Limb (tissue), 2 donors: ENCODE data around the gene B4GALT2.

Source experiments
- DNase-seq, 2 donors: peaks; one replicate each; pipeline ENCODE4 v3.0.0-alpha.2; 2016; ENCODE audit errors: extremely low spot score in 2 of 2

Gene B4GALT2

DNA sequence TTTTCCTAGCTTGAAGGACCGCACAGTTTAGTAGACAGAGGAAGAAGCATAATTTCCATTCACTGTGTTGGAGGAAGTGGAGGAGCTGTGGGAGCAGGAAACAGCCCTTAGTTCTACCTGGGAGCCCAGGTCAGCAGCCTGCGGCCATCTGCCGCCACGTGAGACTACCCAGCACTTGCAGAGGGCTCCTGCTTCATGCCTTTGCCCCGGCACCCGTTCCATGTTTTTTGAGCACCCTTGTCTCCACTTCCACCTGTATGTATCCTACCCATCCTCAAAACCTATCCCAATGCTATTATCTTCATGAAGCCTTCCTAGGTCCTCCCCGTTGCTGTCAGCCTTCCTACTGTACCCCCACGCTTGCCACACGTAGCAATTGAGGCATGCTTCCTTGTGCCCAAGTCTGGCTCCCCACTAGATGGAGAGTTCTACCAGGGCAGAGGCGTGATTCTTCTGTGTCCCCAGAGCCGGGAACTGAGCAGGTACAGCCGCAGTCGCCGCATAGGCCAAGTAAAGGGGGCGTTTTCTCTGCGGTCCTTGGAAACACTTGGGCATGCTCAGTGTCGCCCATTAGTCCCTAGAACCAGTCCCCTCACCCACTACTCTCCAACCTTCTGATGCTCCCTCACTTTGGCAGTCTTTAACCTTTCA lies 50.4 kb downstream of the B4GALT2 start:
- peak in 1 of 2 donors; percentile 46 for DNase-seq

DNA sequence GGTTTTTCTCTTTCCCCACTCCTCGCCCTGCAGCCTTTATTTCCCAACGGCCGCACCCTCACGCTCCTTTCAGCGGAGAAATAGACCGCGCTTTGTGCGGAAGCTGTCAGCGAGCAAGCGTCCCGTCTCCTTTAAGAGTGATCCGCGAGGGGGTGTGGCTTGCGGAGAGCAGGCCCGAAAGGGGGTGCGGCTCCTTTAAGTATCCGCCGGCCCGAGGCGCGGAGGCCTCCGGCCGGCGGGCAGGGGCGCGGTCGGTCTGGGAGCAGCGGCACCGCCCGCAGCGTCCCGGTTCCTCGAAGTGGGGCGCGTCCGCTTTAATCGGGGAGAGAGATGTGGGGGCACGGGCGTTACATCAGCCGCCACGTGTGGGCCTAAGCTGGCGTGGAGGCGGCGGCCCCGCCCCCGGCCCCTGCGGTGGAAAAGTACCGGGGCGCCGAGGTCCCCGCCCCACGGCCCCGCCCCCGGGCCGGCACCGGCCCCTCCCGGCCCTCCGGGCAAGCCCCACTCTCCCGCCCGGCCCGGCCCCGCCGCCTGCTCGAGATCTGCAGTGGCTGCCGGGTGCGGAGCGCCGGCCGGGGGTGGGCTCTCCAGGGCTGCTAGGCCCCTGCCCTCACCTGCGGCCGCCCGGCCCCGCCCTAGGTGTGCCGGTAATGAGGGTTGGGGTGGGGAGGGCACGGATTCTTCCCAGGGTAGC lies 51.0 kb downstream of the B4GALT2 start:
- DNase-seq, result peak; percentile 89 to 90

DNA sequence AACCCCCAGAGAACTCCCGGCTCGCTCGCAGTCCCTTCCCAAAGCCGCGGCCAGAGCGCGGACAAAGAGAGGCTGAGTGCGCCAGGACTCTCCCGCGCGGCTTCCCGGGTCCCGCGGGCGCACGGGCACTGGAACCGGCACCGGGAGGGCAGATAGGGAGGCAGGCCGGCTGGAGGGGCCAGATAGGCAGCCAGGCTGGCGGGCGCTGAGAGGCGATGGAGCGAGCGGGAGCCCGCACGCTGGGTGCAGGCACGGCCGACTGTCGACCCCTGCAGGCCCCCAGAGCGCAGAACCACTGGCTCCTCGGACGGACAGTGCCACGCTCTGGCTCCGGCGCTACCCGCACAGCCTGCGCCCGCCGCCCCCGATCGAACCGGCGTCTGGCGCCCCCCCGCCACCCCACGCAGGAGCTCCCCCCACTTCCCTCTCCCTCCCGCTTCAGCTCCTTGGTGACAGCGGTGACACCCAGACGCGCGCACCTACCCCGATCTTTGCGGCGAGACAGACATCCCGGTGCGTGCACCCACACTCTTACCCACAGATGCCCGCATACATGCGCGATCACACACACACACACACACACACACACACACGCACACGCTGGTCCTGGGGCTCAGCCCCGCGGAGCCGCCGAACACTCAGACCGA lies 51.7 kb downstream of the B4GALT2 start:
- peak in 1 of 2 donors; percentile 75 for DNase-seq

DNA sequence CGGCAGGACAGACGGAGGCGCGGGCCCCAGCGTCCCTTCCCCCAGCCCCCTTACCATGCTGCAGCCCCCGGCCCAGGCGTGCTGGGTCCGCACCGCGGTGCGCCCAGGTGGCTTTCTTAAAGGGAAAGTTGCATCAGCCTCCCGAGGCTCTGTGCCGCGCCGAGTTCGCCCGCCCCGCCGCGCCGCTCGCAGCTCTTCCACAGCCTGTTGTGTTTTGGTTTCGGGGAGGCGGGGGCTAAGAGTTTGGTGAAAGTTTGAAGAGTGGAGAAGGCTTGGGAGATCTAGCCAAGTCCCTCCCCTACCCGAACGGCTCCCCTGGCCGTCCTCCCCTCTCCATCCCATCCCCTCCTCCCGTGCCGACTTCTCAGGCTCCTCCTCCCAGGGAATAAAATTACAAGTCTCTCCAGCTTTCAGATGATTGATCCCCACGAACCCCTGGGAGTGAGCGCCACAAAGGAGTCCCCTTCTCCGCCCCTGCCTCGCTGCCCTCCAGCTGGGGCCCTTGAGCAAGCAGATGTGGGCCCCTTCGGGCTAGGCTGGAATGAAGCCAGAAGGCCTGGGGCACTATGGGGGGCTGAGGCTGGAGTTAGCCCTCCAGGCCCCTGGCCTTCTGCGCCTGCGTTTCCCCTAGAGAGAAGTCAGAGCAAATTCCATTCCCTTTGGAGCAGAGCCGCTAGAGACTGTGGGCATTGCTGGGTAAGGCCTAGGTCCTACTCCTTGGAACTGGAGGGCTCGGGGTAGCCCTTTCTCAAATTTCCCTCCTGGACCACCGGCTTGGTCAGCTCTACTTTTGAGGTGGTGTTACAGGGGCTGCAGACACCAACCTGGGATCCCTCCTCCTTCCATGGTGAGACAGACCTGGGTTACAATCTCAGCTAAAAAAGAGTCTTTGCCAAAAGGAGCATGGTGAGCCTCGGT lies 52.5 kb downstream of the B4GALT2 start, which contains the start of gene SLC6A9:
Gene SLC6A9 (minus strand): TSS at position 211 of the 918 bp plus-strand sequence. CDS start 7,185 bp downstream, outside the sequence.
- DNase-seq, result peak; percentile 66 to 80

DNA sequence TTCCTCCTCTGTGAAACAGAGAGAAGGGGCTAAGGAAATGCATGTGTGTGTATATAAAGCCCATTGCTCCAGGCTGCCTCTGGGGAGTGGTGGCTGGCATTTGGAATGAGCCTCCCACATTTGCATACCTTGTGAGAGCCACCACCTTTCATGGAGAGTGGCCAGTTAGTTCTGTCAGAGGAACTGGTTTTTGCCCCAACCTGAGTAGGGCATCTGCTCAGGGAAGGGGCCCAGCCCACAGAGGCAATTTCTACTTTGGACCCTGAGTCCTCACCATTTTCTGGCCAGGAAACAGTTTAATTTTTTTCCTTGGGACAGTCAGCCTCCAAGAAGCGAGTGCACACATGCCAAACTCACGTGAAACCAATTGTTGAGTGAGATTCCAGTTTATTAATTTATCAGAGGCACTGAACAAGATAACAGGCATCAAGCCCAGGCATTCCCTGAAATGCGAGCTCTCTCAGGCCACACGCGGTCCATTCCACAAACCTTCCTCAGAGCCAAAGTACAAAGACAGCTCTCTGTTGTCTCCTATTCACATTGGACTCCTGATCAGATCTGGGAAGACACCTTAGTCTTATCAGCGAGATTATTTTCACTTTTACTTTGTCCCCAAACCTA lies 53.3 kb downstream of the B4GALT2 start:
- DNase-seq, result no peak

DNA sequence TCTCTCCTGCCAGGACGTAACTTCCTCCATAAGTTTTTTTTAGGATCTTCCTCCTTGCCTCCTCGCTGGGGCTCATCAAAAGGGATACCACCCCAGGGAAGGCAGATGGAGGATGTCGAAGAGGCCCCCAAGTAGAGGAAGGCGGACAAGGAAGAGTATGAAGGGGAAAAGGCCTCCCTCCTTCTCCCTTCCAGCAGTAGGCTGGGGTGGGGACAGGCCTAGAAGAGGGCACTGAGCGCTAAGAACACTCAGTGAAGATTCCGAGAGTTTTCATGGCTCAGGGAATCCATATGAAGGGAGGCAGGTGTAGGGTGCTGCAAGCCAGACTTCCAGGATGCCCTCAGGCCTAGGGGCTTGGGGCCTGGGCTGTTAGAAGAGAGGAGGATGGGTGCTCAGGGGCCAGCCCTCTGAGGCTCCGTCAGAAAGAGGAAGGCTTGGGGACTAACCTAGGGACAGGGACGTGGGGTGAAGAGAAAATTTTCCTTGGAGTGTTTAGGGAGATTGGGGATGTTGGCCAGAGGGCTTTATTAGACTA lies 54.1 kb downstream of the B4GALT2 start:
- no peak for DNase-seq

DNA sequence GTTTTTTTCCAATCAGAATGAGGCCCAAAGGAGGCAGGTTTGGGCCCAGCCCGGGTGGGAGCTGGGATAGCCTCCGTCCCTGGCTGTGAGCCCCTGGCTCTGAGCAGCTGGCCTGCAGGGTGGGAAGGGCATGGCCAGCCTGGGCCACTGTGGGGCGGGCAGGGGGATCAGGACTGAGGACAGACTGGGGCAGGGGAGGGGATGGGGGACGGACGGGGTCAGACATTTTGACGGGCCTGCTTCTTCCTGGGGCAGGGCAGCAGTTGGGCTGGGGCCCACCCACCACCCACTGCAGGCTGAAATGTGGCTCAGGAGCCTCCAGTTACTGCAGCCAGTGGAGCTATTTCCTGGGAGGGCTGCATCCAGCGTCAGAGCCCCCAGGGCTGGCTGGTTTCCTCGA lies 54.7 kb downstream of the B4GALT2 start:
- DNase-seq, result no peak

DNA sequence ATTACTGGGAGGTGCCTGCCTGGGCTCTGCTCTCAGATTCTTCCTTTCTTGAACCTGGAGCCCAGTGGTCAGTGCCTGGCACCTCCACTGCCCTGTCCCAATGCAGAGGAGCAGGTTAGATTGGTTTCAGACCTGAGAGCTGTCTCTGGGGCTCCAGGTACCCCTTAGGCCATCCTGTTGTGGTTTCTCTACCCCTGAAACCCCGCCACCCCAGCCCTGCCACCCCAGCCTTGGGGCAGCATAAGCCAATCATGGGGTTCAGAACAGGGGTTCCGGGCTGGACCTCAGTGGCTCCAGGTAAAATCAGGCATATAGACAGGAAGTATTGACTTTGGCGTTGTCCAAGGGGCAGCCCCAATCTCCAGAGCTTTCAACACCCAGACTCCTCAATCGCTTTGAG lies 55.4 kb downstream of the B4GALT2 start:
- DNase-seq, result no peak

DNA sequence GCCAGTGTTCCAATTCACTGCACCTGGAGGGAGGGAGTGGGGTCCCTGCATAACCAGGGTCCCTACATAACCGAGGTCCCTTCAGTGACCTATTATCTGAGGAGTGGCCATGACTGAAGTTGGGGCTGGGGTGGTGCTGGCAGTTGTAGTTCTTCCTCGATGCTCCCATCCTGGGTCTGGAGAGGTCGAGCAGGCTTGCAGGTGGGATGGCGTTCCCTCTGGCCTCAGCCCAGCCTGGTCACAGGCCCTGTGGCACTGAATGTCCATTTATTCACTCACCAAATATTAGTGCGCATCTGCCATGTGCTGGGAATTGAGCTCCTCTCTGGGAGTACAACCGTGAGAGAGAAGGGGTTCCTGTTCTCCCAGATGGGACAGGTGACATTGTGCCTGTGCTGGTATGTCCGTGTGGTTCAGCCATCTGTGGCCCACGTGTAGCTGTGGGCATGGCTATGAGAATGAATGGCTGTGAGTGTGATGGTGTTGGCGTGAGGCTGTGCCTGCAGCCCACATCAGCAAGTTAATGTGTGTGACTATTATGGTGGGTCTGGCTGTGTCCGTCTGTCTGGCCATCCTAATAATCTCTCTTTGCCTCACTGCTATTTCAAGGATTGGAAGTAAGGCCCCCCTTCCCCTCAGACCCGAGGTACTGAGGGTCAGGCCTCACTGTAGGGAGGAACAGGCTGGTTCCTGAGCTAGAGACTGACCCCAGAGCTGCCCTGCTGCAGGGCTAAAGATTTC lies 56.1 kb downstream of the B4GALT2 start:
- no peak for DNase-seq

DNA sequence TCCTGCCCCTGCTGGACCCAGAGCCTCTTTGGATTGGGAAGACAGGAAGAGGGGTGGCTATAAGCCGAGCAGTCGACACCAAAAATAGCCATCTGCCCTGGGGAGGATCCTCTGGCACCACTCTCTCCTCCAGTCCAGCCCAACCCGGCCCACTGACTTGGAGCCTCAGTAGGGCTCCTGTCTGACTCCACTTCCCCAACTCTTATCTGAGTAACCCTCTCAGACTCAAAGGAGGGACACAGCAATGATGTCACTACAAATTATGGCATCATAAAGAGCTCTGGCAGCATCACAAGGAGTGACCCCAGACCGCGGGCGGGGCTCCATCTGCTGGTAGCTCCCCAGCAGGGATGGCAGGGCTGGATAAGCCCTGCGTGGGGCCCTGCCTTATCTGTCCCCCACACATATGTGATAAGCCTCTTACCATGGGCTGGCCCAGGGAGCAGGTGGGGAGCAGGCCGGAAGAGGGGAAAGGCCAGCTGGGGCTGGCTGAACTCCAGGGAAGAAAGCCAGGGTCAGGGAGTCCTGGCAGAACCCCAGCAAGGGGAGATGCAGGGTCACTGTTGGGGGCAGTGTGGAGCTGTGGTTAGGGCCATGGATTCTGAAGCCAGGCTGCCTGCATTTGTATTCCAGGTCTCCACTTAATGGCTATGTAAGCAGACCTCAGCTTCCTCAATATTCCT lies 56.9 kb downstream of the B4GALT2 start:
- peak in 1 of 2 donors; percentile 48 for DNase-seq

DNA sequence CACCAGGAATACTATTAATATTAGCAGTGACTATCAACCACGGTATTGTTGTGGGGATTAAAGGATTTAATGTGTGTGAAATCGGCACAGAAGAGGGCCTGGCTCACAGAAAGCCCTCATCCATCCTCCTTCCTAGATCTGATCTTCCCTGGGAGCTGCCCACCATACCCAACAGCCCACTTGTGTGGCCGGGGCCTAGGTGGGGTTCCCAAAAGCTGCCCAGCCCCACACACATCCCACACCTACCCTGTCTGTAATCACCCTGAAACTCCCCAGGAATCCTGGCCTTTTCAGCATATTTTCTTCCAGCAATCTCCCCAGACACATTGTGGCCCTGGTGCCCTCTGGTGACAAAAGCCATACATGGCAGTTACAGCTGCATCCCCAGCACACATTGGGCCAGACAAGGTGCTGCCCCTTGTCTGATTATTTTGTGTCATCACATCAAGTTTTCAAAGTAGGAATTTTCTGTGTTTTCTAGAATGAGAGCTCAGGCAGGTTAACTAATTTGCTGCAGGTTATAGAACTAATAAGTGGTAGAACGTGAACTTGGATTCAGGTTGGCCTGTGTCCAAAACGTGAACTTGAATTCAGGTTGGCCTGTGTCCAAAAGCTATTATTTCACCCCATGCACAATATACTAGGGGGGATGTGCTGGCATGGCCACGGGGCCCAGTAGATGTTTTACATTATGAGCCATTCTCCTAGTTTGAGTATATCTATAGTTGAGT lies 57.6 kb downstream of the B4GALT2 start:
- DNase-seq, result peak; percentile 57 to 72

DNA sequence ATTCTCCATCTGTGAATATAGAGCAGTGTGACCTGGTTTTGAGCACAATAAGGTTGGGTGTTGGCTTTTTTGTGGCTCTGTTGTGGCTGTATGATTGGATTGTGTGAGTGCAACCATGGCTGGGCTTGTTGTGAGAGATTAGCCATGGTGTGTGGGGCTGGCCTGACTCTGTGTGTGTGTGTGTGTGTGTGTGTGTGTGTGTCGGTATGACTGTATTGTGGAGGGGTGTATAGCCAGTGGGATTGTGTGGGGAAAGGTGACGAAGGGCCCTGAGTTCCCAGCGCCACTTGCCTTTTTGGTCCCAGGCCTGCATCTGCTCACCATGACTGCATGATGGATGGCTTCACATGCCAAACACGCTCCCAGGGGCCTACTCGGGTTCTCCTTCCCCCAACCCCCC lies 58.1 kb downstream of the B4GALT2 start:
- peak in 1 of 2 donors; percentile 55 for DNase-seq

DNA sequence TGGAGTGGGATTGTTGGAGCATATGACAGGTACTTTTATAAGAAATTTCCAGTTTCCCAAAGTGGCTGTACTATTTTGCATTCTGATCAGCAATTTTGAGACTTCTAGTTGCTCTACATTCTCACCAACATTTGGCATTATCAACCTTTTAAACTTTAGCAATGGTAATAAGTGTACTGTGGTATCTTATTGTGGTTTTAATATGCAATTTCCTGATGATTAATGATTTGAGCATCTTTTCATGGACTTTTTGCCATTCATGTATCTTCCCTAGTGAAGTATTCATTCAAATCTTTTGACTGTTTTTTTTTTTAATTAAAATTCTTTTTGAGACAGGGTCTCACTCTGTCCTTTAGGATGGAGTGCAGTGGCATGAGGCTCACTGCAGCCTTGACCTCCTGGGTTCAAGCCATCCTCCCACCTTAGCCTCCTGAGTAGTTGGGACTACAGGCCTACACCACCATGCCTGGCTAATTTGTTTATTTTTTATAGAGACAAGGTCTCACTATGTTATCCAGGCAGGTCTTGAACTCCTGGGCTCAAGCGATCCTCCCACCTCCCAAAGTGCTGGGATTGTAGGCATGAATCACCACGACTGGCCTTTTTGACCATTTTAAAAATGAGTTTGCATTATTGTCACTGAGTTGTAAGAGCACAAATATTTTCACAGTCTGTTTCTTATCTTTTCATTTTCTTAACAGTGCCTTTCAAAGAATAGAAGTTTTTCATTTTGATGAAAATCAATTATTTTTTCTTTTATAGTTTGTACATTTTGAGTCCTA lies 60.1 kb downstream of the B4GALT2 start:
- DNase-seq, result no peak

DNA sequence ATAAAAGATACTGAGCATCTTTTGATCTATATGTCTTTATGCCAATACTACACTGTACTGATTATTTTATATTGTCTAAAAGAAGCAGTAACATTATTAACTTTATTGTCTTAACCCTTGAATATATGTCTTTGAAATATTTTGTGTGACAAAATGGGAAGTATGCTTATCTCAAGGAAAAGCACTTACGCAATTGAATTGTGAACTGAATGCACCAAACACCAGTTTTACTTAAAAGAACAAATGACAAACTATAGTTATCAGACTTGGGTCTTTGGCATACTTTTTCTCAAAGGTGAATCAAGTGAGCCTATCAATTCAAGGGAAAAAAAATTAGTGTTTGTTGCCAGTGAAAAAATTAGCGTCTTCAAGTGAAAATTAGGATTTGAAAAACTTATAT lies 61.4 kb downstream of the B4GALT2 start:
- no peak for DNase-seq
